EL (cell line): ENCODE data around the gene GRM7.

Experiments
- DNase-seq: peaks from one replicate; pipeline ENCODE4 v3.0.0-alpha.2; 2016

The GRM7 gene

DNA sequence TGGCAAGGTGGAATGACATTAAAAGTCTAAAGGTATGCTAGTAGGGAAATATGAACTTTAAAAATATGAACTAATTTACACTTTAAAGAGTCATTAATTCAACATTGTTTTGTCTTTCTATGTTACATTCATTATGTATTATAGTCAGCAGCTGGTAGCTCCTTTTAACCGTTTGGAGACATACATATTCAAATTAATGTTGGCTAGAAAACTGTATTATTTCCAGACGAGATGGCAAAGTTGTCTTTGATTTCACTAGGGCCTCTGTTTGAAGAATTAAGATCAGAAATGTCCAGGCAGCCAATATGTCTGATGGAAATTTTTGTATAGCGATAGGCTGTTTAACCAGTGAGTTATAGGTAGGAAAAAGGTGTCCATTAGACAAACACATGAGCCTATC is 817.6 kb downstream of the GRM7 start:
- DNase-seq, result no peak

DNA sequence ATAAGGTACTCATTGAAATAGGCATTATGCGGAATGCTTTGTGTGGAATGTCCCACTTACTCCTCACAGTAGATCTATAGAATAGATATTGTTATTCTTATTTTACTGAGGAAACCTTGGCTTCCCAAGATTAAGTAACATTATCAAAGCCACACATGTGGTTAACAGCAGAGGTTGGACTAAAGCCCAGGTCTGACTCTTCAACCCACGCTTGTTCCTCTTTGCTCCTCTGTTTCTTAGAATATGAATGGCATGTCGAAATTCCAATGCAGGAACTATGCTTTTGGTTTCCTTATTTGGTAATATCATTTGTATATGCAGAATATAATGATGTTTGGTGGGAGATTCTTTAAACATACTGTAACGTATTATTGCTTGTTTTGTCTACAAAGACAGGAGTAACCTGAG is 821.9 kb downstream of the GRM7 start:
- no peak for DNase-seq

DNA sequence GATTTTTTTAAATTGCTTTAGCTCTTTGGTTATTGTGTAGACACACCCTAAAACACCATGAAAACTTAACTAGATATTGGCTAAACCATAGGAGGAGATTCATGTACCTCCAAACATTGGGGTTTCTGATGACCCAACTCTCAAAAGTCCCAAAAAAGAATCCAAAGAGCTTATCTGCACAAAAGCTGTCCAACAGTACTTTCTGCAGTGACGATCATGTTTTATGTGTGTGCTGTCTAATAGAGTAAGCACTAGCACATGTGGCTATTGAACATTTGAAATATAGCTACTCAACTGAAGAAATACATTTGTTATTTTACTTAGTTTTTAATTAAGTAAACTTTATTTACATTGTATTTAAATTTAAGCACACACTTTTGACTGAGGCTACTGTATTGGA is 822.5 kb downstream of the GRM7 start:
- DNase-seq, result no peak

DNA sequence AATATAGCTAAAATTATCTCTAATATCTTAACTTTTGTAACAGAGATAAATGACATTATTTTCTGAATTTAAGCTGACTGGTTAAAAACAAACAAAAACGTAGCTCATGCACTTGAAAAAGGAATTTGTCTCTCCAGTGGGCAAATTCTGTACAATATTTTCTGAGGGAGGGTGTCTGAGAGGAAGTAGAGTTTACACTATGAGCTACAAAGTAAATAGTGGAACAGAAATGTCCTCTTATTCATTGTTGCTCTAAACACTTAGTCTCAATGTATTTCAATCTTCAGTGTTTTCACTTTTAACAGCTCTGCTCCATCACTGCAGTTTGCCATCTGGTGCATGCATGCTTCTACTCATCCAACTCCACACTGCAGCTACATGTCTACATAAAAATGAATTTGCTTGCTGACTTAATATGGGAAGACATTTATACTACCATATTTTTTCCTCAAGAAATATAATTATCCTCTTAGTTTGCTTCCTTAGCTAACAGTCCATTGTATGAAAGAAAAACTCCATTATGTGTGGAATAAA is 823.3 kb downstream of the GRM7 start:
- DNase-seq, result no peak

DNA sequence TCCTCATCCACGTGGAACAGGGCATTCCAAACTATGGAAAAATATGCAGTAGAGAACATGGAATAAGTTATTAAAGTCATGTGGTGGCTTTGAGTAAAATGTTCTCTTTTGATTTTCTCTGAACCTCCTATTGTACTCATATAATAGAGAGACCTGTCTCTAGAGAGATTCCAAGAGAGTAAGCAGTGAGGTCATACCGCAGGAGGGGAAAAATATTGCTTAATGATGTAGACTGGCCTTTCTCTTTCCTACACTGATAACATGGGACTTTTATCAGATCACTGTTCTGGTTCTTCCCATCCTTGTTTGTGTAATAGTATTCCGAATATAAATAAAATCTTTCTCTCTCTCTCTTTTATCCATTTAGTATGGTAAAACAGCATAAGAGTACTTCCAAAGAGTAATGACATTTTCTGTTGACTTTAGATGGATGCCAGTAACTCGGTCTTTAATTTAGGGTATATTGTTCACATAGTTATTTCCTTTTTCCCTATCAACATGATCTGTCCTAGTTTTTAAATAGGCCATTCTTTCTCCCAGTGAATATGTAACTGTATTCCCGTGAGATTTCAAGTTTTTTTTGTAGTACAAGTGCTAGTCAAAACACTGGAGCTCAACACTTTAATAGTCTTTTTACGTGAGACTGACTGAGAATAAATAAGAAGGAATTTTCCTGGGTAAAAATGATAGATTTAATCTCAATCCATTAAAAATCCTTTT is 826.7 kb downstream of the GRM7 start:
- no peak for DNase-seq

DNA sequence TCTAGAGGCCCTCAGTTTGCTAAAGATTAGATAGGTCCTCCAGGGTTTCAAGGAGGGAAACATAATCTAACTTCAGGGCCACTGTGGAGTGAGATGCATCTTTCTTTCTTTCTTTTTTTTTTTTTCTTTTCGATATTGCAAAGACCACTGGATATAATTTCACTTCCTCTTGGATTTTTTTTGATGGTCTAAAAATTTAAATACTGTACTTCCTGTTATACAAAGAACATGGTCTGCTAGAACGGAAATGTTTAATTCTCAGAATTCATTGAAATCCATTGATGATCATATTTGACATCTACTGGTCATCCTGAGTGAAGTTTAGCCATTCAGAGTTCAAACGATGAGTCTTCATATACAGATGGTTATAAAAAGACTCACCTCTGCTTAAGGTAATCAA is 832.0 kb downstream of the GRM7 start:
- no peak for DNase-seq

DNA sequence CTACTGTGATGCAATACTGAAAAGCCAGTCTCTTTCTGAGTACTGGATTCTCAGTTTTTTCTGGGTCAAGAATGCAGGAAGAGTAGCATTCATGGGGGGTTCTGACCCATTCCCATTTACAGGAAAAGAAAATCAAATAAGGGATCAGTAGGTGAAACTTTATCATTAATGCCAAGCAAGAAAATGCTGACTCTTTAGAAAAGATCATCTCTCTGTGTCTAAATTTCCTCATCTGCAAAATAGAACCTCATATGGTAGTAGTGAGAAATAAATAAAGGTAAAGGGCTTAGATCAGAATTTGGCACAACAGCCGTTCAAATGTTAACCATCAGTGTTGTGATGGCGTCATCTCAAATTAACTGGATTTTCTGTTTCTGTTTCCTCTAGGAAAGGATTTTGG is 833.1 kb downstream of the GRM7 start:
- no peak for DNase-seq

DNA sequence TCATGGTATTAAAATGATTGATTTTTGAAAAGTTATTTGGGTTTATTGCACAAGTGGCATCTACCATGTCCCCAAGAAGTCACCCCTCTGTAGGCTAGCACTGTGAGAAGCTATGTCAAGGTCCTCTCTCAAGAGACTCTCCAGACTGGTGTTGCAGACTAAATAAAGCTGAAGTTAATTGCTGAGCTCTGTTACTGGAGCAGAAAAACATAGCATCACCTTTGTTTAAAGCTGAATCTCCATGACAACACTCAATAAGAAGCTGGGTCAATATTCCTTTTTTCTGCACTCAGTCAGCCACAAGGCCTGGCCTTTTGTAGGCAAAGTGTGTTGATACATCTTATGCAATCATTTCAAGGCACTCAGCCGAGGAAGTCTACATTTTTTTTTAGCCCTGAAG is 834.1 kb downstream of the GRM7 start:
- DNase-seq, result no peak

DNA sequence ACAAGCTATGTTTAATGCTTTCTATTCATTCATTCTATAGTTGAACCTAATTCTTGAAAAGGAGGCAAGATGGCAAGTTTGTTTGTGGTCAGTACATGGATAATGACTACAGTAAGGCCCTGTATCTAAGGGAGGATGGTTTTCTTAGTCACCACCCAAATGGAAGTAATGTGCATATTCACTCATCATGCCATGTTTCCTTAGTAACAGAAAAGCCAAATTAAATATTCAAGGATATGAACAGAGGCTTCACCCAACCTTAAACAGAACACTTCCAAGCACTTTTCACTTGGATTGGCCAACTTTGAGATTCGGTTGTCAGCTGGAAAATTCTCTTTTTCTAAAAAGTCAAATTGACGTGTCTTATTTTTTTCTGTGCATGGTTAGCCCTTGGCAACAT is 835.4 kb downstream of the GRM7 start:
- DNase-seq, result no peak

DNA sequence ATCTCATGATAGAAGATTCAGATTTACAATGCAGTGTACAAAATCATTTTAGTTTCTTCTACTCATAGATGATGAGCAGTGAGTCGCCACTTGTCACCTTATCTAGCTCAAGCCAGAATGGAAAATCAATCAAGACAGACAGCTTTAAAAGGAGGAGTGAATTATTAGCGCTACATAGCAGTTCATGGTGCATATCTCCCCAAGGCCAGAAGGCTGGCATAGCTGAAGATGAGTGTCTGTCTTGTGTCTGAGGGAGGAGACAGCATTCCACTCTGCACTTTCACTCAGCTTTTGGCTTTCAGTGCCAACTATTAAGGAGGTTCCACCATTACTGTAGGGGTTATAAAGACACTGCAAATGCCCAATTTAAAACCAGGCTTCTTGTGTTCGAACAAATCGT is 836.6 kb downstream of the GRM7 start:
- DNase-seq, result no peak

DNA sequence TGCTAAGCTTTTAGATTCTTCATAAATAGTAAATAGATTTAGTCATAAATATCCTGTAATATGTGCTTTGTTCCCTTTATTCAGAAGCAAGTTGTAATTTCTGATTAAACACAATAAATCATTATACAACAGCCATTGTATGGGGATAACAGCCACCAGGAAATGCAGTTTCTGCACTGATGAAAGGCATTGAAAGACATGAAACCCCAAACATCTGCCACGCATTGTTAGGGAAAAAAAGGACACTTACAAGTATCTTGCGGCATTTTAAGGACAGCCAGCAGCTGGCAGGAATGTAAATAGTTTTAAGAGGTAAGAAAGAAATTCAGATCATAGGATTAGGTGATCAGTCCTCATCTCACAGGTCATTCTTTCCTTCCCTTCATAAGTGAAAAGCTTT is 839.6 kb downstream of the GRM7 start:
- DNase-seq, result no peak

DNA sequence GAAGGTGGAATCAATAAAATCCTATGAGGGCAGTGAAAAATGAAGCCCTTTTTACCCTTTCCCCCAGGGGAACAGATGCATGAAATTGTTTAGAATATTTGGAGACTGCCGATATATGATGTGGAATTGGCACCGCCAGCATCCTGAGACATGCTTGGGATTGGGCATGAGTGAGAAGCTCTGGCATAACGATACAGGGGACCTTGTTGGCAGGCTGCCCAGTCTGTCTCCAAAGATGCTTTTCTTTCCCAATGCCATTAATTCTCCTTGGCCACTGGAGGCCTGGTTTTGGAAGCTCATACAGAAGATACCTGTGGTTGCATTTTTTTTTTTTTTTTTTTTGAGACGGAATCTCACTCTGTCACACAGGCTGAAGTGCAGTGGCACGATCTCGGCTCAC is 840.1 kb downstream of the GRM7 start:
- DNase-seq, result no peak

DNA sequence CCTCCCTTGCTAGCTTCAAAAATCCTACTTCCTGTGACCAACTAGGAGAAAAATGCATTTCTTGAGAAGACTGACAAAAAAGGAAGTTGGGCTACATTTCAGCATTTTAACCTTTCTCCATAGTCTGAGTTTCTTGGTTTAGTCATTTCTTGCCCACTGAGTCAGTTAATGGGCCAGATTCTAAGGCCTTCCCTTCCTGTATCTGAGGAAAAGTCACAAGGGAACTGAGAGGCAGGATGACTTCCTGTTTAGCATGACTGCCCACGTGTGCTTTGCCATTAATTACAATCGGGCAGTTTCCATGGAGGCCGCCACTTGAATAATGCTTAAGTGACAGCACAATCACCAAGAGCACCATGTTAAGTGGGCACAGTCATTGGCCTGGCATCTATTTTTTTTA is 846.3 kb downstream of the GRM7 start:
- DNase-seq, result no peak

DNA sequence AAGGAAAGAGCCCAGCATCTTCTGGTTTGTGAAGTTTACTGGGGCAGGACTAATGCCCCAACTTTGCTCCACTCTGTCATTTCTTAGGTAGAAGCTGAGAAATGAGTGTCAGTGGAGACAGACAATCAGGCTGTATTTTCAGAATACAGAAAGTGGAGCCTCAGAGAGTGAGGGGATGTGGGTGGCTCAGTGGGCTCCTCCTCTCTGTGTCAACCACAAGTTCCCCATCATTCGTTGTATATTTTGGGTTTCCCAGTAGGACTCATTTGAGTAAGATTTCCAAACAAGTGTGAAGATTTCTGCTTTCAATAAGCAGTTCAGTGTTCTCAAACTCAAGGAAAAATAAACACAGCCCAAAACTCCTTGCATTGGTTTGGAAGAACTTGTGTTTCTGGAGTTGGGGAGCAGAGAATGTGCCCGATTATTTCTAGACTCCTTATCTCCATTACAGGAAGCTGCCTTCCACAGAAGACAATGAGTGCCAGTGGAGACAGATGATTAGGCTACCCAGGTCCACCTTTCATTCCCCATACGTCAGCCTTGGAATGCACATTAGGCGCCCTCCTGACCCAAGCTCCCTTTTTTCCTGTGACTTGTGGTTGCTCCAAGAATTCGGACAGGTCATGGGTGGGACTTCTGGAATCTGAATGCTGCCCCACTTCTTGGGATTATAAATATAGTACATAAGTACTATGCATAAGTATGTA is 848.6 kb downstream of the GRM7 start:
- no peak for DNase-seq

DNA sequence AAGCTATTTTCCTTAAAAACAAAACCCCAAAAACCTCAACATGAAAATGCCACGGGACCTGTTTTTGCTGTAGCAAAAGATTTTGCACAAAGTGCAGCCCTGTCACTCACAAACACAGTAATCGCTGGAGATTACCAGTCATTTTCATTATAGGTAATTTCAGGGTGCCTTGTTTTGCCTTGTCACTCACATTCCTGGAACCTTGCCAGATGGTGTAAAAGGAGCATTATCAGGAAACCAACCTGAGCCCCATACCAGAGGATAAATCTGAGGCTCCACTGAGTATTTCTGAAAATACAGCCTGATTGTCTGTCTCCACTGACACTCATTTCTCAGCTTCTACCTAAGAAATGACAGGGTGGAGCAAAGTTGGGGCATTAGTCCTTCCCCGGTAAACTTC is 849.4 kb downstream of the GRM7 start:
- DNase-seq, result no peak

DNA sequence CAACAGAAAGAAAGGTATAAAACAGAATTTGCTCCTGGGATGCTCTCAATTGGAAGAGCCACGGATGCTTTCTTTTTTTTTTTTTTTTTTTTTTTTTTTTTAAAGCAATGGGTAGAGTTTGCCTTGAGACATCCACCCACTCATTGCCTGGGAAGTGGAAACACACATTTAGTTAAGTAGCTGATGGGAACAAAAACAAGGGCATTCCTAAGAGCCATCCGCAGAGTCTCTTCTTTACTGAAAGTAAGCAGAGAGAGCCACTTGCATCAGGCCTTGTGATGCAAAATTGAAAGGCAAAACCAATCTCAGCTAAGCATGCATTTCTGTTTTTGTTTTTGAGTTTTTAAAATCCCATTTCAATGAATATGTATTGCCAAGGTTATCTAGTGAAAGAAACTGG is 852.8 kb downstream of the GRM7 start:
- no peak for DNase-seq

DNA sequence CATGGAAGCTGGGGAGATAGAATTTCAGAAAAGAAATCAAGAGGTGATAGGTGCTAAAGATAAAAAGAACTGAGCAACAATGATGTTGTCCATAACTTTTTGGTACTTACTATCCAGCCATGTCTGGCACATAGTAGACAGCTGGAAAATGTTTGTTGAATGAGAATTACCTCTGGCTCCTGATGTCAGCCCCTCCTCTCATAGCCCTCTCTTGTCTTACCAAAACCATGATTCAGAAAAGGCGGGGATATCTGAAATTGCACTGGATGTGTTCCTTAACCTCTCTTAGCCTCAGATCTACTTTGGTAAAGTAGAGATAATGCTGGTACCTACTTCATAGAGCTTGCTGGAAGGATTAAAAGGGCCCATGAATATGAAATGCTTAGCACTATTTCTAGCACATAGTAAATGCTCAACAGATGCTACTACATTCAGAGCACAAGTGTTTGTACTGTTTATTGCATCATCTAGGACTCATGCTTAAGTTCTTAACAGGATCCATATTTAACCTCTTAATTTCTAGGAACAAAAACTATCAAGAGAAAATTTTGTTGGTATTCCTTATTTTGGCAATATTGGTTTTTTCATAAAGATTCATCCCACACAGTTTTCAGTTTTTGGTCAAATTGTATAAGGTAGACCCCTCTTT is 859.9 kb downstream of the GRM7 start:
- DNase-seq, result no peak

DNA sequence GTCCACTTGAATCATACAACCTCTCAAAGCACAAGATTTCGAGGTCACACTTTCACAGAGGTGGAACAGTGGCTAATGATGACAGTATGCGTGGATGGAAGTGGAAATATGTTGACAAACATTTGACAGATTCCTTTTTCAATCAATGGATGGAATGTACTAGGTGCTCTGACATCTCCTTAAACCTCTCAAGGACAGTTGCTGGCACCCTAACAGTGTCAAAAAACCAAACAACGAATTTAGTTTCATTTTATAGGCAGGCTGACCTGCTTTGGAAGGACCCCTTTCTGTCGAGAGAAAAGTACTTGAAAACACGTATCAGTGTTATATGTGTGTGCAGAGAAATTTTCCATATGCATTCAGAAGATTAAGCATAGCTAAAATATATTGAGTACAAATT is 861.0 kb downstream of the GRM7 start:
- DNase-seq, result no peak

DNA sequence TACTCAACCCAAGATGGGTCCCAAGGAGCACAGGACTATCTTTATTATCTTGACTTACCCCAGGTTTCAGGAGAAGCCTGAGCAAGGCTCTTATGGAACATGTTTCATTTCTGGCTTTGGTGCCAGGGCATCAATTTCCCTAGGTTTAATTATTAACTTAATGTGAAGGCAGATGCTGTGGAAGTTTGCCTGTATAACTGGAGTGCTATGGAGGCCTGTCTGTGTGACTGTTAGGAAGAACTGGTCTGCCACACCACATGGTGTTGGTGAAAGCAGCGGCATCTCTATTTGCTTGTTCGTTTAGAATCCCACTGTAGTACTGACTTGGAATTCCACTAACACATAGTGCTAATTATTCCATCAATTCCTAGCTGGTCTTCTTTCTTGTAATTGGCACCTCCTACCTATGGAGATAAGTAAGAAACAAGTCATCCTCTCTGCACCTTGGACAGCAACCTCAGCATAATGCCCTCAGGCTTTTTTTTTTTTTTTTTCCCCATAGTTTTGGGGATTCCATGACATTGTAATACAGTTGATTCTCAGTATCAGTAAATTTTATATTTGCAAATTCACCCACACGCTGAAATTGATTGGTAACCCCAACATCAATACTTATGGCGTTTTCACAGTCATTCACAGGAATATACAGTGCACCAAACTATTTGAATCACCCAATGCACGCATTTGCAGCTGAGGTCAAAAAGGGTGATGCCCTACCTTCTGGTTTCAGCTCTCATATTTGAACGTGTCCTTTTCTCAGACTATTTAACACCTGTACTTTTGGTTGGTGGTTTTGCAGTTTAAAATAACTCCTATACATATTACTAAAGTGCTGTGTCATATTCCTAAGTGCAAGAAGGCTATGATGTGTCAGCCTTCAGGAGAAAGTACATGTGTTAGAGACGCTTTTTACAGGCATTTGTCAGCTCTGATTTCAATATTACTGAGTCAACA is 867.9 kb downstream of the GRM7 start:
- DNase-seq, result no peak

DNA sequence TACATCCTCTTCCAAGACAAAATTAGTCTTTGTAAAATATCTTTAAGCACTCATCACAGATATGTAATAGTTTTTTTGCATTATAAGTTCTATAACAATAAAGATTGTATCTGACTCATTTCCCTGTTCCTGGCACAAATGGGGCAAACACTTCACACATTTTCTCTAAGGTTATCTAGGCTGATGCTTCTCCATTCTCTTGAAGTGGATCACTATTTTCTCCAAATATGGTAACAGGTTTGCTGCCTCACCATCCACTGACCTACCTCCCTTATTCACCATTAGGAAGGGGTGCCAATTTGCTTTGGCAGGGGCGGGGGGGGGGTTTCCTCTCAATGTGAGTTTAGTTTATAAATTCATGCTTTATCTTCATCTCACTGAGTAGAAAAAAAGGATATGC is 873.0 kb downstream of the GRM7 start:
- no peak for DNase-seq

DNA sequence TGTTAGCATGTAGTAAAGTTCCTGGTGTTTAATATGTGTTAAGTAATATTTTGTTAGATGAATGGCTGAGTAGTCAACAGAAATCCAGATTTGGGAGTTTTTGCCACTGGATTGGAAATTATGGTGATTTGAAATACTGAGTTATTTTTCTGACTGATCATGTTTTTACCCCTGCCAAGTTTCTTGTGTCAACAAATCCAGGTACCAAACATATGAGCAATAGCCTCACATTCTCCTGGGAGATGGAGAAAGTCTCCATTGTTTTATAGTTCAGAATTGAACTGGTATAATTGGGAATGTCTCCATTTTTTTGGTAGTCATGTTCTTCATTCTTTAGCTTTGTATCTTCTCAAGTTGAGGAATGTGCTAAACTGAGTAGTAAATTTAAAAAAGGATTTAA is 873.5 kb downstream of the GRM7 start:
- no peak for DNase-seq

DNA sequence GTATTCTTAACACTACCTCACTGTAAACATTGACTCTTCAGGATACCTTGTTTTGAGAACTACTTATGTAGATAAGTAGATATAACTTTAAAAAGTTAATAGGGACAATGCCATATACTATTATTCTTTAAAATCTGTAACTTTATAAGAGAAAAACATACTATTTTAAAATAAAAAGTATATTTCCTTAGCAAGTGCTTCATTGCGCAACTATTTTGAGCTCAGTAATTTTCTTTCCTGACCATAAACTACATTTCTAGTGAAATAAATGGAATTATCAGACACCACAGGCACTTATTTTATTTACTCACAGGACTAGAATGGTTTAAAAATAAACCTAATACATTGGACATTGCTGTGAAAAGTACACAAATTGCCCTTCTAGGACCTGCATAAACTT is 876.3 kb downstream of the GRM7 start:
- no peak for DNase-seq

DNA sequence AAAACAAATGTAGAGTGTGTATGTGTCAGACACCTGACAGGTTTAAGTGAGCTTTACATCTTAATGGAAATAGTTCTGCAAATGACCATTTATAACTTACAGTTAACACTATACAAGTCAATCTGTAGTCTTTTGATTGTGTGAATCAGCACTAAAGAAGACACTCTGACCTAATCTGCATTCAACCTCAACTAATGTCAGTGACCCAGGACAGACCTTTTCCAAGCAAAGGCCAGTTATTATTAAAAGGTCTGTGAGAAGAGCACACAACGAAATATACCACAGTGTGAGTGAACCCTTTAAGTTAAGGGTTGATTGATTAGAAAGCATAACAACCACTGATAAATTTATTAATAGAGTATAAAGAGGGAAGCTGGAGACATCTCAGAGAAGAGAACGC is 878.8 kb downstream of the GRM7 start:
- DNase-seq, result no peak
